Measurements from ENCODE around the gene OR5J2. TPM values are rescaled to one million over a fixed set of nuclear protein-coding genes. Genes with fewer than 3 reads are reported as not detected.
"Not testable (repeated sequence)": the region's sequence is repeated elsewhere in the genome, so short reads cannot be mapped to it uniquely, and the experiment has no call there.

Gene OR5J2
- polyA plus RNA-seq, 1 of the 3 experiments (the other 2 are of a cell fraction): not detected

GRCh38 chr11:56214537-56214936 lies 38.1 kb downstream of the OR5J2 start:
- H3K9ac ChIP-seq: no peak overlapping the region
- CTCF ChIA-PET: interaction anchor here (1.0 kb wide), 1 partner anchor 251 kb away, joined by 3 read pairs; no protein-coding TSS in a partner anchor
- DNase-seq: no peak
- no peak overlapping the region for H3K27ac ChIP-seq (ENCODE audit: low read depth in 2 of 2, low read length in 1 of 2)
- no peaks in the 10 kb centered on the region for H3F3A ChIP-seq (replicated peaks; ENCODE audit: insufficient read depth)
- no peaks in the 10 kb centered on the region for H4K20me1 ChIP-seq (ENCODE audit: insufficient read depth)
- no peaks in the 10 kb centered on the region for H3K4me1 ChIP-seq (ENCODE audit: control insufficient read depth in 1 of 2, insufficient read depth in 2 of 2, low read depth in 1 of 2, low read length in 1 of 2)
- no peak overlapping the region for H2AFZ ChIP-seq (ENCODE audit: low read depth)
- no peaks in the 10 kb centered on the region for H3K9me3 ChIP-seq
- no peaks in the 10 kb centered on the region for H3K36me3 ChIP-seq (replicated peaks in 1 of 2; ENCODE audit: control insufficient read depth in 1 of 2, insufficient read depth in 2 of 2, low read length in 1 of 2)
- TF ChIP-seq FOSL2 (IDR thresholded peaks at IDR 0.05; ENCODE audit: borderline replicate concordance, low read depth) (no peak), NFIC (IDR thresholded peaks at IDR 0.05; ENCODE audit: borderline replicate concordance) (no peak), RAD21 (IDR thresholded peaks at IDR 0.05; ENCODE audit: low read length) (no peak), YY1 (IDR thresholded peaks at IDR 0.05; ENCODE audit: low read depth) (no peak), POLR2AphosphoS5 (IDR thresholded peaks at IDR 0.05; ENCODE audit: low read depth, low read length) (no peak), TCF12 (IDR thresholded peaks at IDR 0.05) (no peak)
- no peak overlapping the region for H3K4me3 ChIP-seq (ENCODE audit: low read depth in 2 of 2, low read length in 1 of 2)
- H3K27me3 ChIP-seq (ENCODE audit: insufficient read depth): no peaks in the 10 kb centered on the region
- no peaks in the 10 kb centered on the region for H3K79me2 ChIP-seq (ENCODE audit: insufficient read depth)
- POLR2A ChIA-PET: no interaction called here
- H3K9me2 ChIP-seq: no peaks in the 10 kb centered on the region
- WGBS (ENCODE audit: low lambda C conversion rate): 0% methylated on average over 2 of the region's 2 CpGs
- no peak overlapping the region for H3K4me2 ChIP-seq

GRCh38 chr11:56219735-56220134 lies 43.3 kb downstream of the OR5J2 start:
- H3K27ac ChIP-seq (ENCODE audit: low read depth in 2 of 2, low read length in 1 of 2); H3K9me2 ChIP-seq; H3K4me3 ChIP-seq (ENCODE audit: low read depth in 2 of 2, low read length in 1 of 2); H2AFZ ChIP-seq (ENCODE audit: low read depth); H4K20me1 ChIP-seq (ENCODE audit: insufficient read depth); DNase-seq; H3K79me2 ChIP-seq (ENCODE audit: insufficient read depth); H3F3A ChIP-seq (replicated peaks; ENCODE audit: insufficient read depth); H3K9me3 ChIP-seq; H3K36me3 ChIP-seq (replicated peaks in 1 of 2; ENCODE audit: control insufficient read depth in 1 of 2, insufficient read depth in 2 of 2, low read length in 1 of 2); H3K27me3 ChIP-seq (ENCODE audit: insufficient read depth); H3K9ac ChIP-seq; CTCF ChIA-PET; H3K4me2 ChIP-seq; POLR2A ChIA-PET; H3K4me1 ChIP-seq (ENCODE audit: control insufficient read depth in 1 of 2, insufficient read depth in 2 of 2, low read depth in 1 of 2, low read length in 1 of 2): not testable (repeated sequence)
- 0% methylated on average over 3 of the region's 5 CpGs for WGBS (ENCODE audit: low lambda C conversion rate)

Other genes with a start within 250 kb of the OR5J2 start
- not detected in 2 replicates for gene OR5I1, start 240.2 kb upstream of the OR5J2 start, polyA plus RNA-seq (2012; rRNA removed)
- gene OR10AG1, start 206.7 kb upstream of the OR5J2 start, polyA plus RNA-seq (2012; rRNA removed): not detected in 2 replicates
- not detected in 2 replicates for gene OR5F1, start 182.0 kb upstream of the OR5J2 start, polyA plus RNA-seq (2012; rRNA removed)
- gene OR5AS1, start 149.0 kb upstream of the OR5J2 start, polyA plus RNA-seq (2012; rRNA removed): not detected in 2 replicates
- gene OR8I2, start 83.3 kb upstream of the OR5J2 start, polyA plus RNA-seq (2012; rRNA removed): not detected in 2 replicates
- gene OR8H2, start 72.9 kb upstream of the OR5J2 start, polyA plus RNA-seq (2012; rRNA removed): not detected in 2 replicates
- not detected in 2 replicates for gene OR8H3, start 54.2 kb upstream of the OR5J2 start, polyA plus RNA-seq (2012; rRNA removed)
- not detected in 2 replicates for gene OR8J3, start 36.4 kb upstream of the OR5J2 start, polyA plus RNA-seq (2012; rRNA removed)
- gene OR8K5, start 16.3 kb upstream of the OR5J2 start, polyA plus RNA-seq (2012; rRNA removed): not detected in 2 replicates
- gene OR5T2, start 57.6 kb downstream of the OR5J2 start, polyA plus RNA-seq (2012; rRNA removed): not detected in 2 replicates
- gene OR5T3, start 75.6 kb downstream of the OR5J2 start, polyA plus RNA-seq (2012; rRNA removed): not detected in 2 replicates
- gene OR5T1, start 97.5 kb downstream of the OR5J2 start, polyA plus RNA-seq (2012; rRNA removed): not detected in 2 replicates
- not detected in 2 replicates for gene OR8H1, start 115.6 kb downstream of the OR5J2 start, polyA plus RNA-seq (2012; rRNA removed)
- not detected in 2 replicates for gene OR8K3, start 138.5 kb downstream of the OR5J2 start, polyA plus RNA-seq (2012; rRNA removed)
- gene OR8K1, start 169.4 kb downstream of the OR5J2 start, polyA plus RNA-seq (2012; rRNA removed): not detected in 2 replicates
- not detected in 2 replicates for gene OR8J1, start 177.7 kb downstream of the OR5J2 start, polyA plus RNA-seq (2012; rRNA removed)
- gene OR8U1, start 199.0 kb downstream of the OR5J2 start, polyA plus RNA-seq (2012; rRNA removed): not detected in 2 replicates
- gene OR5AL1, start 236.1 kb downstream of the OR5J2 start, polyA plus RNA-seq (2012; rRNA removed): not detected in 2 replicates

All from SK-N-SH (cell line).